ENCODE measurements around the gene PRKCH.

The PRKCH gene

DNA sequence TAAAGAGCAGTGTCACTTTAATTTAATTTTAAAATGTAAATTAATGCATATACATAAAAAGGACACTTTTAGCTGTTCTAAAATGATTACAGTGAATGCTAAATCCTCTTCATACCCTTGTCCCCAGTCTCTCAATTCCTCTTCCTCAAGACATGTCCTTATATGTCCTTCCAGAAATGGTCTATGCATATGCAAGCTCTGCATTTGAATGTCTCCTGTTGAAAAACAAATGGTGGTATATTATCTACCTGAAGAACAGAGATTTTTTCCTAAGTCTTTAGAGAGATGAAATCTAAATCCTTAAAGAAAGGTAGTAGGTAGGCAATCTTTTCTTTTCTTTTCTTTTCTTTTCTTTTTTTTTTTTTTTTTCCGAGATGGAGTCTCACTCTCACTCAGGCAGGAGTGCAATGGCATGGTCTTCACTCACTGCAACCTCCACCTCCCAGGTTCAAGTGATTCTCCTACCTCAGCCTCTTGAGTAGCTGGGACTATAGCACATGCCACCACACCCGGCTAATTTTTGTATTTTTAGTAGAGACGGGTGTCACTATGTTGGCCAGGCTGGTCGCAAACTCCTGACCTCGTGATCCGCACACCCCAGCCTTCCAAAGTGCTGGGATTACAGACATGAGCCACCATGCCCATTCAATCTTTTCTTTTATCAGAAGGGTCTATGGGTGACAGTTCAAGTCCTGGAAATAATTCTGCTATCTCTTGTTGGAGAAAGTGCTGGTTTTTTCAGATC lies 180.5 kb downstream of the PRKCH start:
- Histone ChIP-seq H3K4me3 (ENCODE audit: low read length) (no peak overlapping the region), H3K9me3 (ENCODE audit: control insufficient read depth, low read length) (no peaks in the 10 kb centered on the region), H3K9ac (ENCODE audit: low read length) (no peak overlapping the region), H3K4me1 (ENCODE audit: control insufficient read depth, insufficient read depth, low read length) (peaks cover 11% of the 10 kb centered on the region), H3K27me3 (ENCODE audit: control insufficient read depth, insufficient read depth, low read length) (no peaks in the 10 kb centered on the region), H3K36me3 (ENCODE audit: control insufficient read depth, insufficient read depth, low read length) (no peaks in the 10 kb centered on the region)

DNA sequence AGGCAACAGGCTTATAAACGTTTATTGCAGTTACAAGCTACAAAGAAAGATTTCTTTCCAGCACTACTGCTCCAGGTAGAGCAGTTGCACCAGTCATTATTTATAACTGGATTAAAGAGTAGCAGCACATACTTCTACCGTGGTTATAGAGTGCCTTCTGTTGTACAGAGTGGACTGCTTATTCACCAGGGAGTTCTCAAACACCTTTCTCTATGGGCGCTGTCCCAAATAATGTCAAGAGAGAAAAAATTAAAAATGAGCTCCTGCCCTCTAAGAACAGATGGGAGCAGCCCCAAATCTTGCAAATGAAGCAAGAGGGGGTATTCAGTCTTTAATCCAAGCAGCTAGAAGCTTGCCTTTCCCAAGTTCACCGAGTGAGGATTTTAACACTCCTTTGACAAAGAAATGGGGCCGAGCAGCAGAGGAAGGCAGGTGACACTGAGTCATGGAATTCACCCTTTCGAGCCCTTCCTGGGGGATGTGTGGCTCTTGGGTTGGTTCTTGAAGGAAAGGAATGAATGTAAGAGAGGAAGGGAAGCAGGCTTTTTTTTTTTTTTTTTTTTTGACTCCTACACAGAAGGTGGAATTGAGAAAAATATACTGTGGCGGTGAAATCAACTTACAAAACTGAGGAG lies 181.2 kb downstream of the PRKCH start:
- Histone ChIP-seq H3K9me3 (ENCODE audit: control insufficient read depth, low read length) (no peaks in the 10 kb centered on the region), H3K4me1 (ENCODE audit: control insufficient read depth, insufficient read depth, low read length) (peaks cover 11% of the 10 kb centered on the region), H3K4me3 (ENCODE audit: low read length) (no peak overlapping the region), H3K27me3 (ENCODE audit: control insufficient read depth, insufficient read depth, low read length) (no peaks in the 10 kb centered on the region), H3K9ac (ENCODE audit: low read length) (no peak overlapping the region), H3K36me3 (ENCODE audit: control insufficient read depth, insufficient read depth, low read length) (no peaks in the 10 kb centered on the region)

DNA sequence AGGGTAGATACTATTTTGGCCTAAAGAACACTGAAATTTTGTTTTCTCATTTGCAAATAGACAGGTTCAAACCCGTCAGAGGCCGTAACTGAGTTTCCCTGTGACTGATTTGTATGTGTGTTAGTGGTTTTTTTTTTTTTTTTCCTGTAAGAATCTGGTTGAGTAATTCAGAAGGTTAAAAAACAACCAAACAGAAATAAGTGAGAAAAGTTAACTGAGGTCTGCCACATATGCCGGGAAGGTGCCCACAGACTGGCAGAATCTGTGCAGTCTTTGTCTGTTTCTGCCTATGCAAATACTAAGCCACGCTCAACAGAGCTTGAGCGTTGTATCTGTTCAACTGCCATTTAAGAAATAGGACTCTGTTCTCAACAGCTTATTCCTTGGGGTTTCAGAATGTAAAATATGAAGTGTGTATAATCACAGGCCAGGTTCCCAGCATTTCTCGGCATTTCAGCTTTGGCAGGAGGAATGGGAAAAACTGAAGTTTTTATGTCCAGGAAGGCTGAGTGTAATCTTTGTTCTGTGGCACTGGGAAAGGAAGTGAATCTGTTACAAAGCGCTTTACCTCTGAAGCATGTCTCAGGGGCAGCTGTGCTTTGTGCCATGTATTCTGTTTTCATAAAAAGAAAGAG lies 181.9 kb downstream of the PRKCH start:
- Histone ChIP-seq H3K4me3 (ENCODE audit: low read length) (no peak overlapping the region), H3K36me3 (ENCODE audit: control insufficient read depth, insufficient read depth, low read length) (no peaks in the 10 kb centered on the region), H3K27me3 (ENCODE audit: control insufficient read depth, insufficient read depth, low read length) (no peaks in the 10 kb centered on the region), H3K9ac (ENCODE audit: low read length) (no peak overlapping the region), H3K4me1 (ENCODE audit: control insufficient read depth, insufficient read depth, low read length) (peaks cover 11% of the 10 kb centered on the region), H3K9me3 (ENCODE audit: control insufficient read depth, low read length) (no peaks in the 10 kb centered on the region)

DNA sequence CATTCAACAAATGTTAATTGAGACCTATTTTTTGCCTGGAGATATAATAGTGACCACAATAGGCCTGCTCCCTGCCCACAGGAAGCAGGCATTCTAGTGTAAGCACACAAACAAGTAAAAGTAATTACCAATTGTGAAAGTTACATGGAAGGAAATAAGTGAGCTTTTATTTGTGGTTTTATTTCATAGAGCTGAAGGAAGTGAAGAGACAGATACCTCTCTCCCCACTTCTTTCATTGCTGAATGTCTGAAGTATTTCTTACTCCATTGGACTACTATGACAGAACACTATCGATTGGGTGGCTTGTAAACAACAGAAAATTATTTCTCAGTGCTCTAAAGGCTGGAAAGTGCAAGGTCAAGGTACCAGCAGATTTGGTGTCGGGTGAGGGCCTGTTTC lies 183.5 kb downstream of the PRKCH start:
- Histone ChIP-seq H3K9me3 (ENCODE audit: control insufficient read depth, low read length) (no peaks in the 10 kb centered on the region), H3K4me3 (ENCODE audit: low read length) (no peak overlapping the region), H3K36me3 (ENCODE audit: control insufficient read depth, insufficient read depth, low read length) (no peaks in the 10 kb centered on the region), H3K9ac (ENCODE audit: low read length) (no peak overlapping the region), H3K27me3 (ENCODE audit: control insufficient read depth, insufficient read depth, low read length) (no peaks in the 10 kb centered on the region), H3K4me1 (ENCODE audit: control insufficient read depth, insufficient read depth, low read length) (no peaks in the 10 kb centered on the region)

DNA sequence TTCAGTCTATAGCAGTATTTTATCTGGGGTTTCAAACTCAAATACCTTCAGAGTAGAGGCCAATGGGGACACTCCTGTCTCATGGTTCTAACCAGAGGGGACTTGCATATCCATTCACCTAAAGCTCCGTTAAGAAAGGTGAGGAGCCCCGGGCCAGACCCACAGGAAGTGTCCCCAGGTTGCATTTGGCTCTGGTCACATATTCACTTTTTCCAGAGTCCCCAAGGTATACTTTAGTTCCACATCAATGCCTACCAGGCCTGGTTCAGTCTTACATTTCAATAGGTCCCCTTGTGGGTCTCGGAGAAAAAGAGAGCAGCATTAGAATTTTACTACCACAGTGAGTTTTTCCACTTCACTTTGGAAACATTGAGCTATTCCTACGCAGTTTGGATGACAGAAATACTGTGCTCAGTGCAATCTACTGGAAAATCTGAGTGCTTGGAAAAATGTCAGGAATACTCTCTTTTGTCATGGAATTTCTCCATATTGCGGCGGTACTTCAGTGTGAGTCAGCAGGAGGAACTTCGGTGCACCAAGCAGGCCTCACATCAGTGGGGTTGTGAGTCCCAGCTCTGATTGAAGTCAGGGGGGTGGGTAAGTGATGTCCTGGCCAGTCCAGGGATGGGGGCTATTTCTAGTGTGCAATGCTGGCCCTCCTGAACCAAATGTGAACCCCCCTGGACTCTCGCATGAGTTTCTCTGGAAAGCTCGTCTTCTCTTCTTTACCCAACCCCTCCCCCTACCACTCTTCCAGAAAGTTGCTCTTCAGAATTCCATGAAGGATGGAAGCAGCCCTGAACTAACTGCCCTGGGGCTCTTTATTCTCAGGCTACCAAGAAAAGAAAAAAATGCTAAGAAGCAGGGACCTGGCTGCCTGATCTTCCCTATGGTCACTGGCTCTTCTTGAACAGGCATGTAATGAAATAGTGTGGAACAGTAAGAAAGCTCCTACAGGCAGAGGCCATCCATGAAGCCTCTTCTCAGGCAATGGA lies 184.7 kb downstream of the PRKCH start:
- no peaks in the 10 kb centered on the region for H3K4me1 ChIP-seq (ENCODE audit: control insufficient read depth, insufficient read depth, low read length)
- no peak overlapping the region for H3K4me3 ChIP-seq (ENCODE audit: low read length)
- no peak overlapping the region for H3K9ac ChIP-seq (ENCODE audit: low read length)
- H3K27me3 ChIP-seq (ENCODE audit: control insufficient read depth, insufficient read depth, low read length), result no peaks in the 10 kb centered on the region
- no peaks in the 10 kb centered on the region for H3K36me3 ChIP-seq (ENCODE audit: control insufficient read depth, insufficient read depth, low read length)
- no peaks in the 10 kb centered on the region for H3K9me3 ChIP-seq (ENCODE audit: control insufficient read depth, low read length)

DNA sequence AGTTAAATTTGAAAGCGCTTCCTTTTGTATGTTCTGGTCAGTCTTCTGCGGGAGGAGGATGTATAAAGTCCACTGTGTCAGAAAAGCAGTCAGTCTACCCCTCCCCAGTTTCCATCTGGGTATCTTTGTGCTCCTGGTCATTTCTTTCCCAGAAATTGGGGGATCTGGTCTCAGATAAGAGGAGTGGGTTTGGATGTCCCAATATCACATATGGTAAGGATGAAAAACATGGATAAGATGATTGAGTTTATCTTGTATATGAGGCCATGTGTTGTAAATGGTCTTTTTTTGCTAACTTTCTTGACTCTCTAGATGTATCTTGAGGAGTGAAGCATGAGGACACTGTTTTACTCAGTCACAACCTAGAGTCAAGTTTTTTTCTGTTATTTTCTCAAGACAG lies 187.1 kb downstream of the PRKCH start:
- H3K27me3 ChIP-seq (ENCODE audit: control insufficient read depth, insufficient read depth, low read length), result no peaks in the 10 kb centered on the region
- H3K4me1 ChIP-seq (ENCODE audit: control insufficient read depth, insufficient read depth, low read length), result no peaks in the 10 kb centered on the region
- H3K9me3 ChIP-seq (ENCODE audit: control insufficient read depth, low read length), result no peaks in the 10 kb centered on the region

DNA sequence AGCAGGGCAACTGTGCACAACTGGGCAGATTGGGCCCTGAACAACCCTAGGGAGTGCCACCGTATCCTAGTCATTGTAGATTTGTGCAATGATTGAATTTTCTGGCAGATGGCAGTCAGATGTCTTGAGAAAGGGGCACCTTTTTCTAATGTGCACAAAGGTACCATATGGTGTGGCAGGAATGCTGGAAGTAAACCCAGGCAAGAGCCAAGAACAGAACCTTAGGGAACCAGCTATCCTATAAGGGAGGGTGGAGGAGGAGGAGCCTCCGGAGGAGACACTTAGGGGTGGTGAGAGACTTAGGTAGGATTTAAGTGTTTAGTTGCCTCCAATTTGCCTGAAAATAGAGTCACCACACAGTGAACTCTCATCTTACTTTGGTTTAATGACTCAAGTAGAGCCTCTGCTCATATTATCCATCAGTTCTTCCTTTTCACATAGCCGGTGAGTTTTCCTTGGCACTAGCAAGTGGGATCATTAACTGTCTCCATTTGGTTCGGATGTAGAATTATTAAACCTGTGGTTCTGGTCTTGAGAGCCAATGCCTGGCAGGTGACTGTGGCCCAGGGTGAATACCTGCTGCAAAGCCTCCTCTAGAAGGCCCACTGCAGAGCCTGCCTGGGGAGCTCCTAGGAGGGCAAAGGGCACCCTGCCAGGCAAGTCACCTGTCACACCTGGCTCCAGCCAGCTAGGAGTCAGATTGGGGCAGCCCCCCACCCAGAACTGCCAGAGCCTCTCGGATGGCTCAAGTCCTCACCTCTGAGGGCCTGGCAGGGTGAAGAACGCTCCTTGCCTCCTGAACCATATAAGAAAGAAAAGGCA lies 189.6 kb downstream of the PRKCH start:
- no peaks in the 10 kb centered on the region for H3K9me3 ChIP-seq (ENCODE audit: control insufficient read depth, low read length)
- H3K36me3 ChIP-seq (ENCODE audit: control insufficient read depth, insufficient read depth, low read length), result no peaks in the 10 kb centered on the region
- H3K4me3 ChIP-seq (ENCODE audit: low read length), result no peak overlapping the region
- H3K9ac ChIP-seq (ENCODE audit: low read length), result no peak overlapping the region
- no peaks in the 10 kb centered on the region for H3K27me3 ChIP-seq (ENCODE audit: control insufficient read depth, insufficient read depth, low read length)
- H3K4me1 ChIP-seq (ENCODE audit: control insufficient read depth, insufficient read depth, low read length), result peaks cover 5% of the 10 kb centered on the region

More for the DNA sequence above, 187.1 kb downstream of the PRKCH start:
- Histone ChIP-seq H3K36me3 (ENCODE audit: control insufficient read depth, insufficient read depth, low read length) (no peaks in the 10 kb centered on the region), H3K9ac (ENCODE audit: low read length) (no peak overlapping the region), H3K4me3 (ENCODE audit: low read length) (no peak overlapping the region)

DNA sequence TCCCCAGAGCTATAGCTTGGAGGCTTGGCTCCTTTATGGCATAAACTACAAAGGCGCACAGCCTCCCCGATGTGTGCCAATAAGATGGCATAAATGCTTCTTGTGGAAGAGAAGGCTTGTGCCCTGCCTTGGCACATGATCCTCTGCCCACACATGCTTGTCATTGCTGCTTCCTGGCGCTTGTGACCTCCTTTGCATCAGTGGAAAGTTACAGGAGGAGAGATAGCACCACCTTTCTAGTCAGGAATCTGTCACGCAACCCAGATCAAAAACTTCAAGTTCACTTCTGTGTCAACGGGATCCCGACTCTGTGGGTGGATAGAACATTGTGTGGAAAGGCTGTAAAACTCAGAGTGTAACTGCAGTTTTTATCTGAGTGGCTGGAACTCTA lies 190.2 kb downstream of the PRKCH start:
- Histone ChIP-seq H3K4me3 (ENCODE audit: low read length) (no peak overlapping the region), H3K27me3 (ENCODE audit: control insufficient read depth, insufficient read depth, low read length) (no peaks in the 10 kb centered on the region), H3K4me1 (ENCODE audit: control insufficient read depth, insufficient read depth, low read length) (peaks cover 5% of the 10 kb centered on the region), H3K9ac (ENCODE audit: low read length) (no peak overlapping the region), H3K9me3 (ENCODE audit: control insufficient read depth, low read length) (no peaks in the 10 kb centered on the region), H3K36me3 (ENCODE audit: control insufficient read depth, insufficient read depth, low read length) (no peaks in the 10 kb centered on the region)

DNA sequence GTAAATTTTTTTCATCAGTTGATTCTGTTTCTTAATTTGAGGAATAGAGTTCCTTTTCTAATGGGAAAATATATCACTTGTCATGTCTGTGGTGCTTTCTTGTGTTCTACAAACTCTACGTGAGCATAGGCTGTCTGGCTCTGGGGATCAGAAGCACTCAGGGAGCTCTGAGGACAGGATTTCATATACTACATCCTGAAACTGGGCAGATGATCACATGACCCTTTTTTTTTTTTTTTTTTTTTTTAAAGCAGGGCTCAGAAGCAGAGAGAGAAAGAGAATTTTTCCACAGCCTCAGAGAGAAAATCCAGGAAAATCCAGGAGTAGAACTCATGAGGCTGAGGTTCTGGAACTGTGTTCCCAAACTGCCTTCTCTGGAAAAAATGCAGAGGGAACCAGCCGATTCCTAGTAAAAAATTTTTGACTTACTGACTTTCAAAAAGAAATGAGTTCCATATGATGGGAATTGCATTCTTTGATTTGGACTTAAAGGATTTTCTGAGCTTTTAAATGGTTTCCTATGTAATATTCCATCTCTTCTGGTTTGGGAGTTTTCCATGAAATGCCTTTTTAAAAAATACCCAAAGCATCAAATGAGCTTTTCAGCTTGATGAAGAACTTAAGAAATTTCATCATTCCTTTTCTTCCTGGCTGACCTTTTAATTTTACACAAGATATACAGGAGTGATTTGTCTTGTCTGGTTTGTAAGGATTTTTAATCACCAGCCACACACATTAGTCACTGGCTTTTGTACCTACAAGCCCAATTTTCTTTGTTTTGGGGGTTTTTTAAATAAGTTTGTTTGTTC lies 190.9 kb downstream of the PRKCH start:
- Histone ChIP-seq H3K27me3 (ENCODE audit: control insufficient read depth, insufficient read depth, low read length) (no peaks in the 10 kb centered on the region), H3K36me3 (ENCODE audit: control insufficient read depth, insufficient read depth, low read length) (no peaks in the 10 kb centered on the region), H3K9me3 (ENCODE audit: control insufficient read depth, low read length) (no peaks in the 10 kb centered on the region), H3K9ac (ENCODE audit: low read length) (no peak overlapping the region), H3K4me3 (ENCODE audit: low read length) (no peak overlapping the region), H3K4me1 (ENCODE audit: control insufficient read depth, insufficient read depth, low read length) (peaks cover 11% of the 10 kb centered on the region)

DNA sequence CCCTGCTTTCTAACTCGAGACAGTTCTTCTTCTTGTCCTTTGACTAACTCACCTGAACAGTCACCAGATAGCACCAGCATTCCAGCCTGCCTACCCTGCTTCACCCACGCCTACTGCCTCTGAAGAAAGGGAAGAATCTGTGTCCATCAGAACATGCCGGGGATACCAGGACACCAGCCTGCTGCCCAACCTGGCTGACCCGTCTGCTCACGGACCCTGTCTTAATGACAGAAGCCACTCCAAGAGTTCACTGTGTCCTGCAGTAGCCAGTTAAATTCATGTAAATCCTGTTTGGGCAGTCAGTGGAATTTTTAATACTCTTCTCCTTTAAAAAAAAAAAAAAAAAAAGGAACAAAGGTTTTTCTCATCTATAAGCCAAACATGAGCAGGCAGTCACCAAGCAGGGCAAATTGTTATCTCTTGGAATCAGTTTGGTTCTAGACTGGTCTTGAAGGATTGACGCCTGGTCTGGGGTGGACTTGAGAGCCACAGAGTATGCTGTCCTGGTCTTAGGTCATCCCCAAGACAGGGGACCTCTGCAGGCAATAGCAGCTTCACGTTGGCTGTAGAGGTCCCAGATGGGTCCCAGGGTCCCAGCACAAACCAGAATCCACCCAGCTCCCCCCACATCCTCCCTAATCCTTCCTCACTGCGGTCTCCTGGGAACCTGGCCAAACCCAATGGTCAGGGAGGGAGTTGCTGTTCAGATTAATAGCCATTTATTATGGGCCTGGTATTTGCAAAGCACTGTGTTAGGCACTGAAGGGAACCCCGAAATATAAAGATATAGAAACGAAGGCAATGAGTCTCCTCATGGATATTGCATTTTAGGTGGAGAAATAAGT lies 192.8 kb downstream of the PRKCH start:
- Histone ChIP-seq H3K27me3 (ENCODE audit: control insufficient read depth, insufficient read depth, low read length) (no peaks in the 10 kb centered on the region), H3K9ac (ENCODE audit: low read length) (no peak overlapping the region), H3K4me1 (ENCODE audit: control insufficient read depth, insufficient read depth, low read length) (peaks cover 22% of the 10 kb centered on the region), H3K9me3 (ENCODE audit: control insufficient read depth, low read length) (no peaks in the 10 kb centered on the region), H3K4me3 (ENCODE audit: low read length) (no peak overlapping the region), H3K36me3 (ENCODE audit: control insufficient read depth, insufficient read depth, low read length) (no peaks in the 10 kb centered on the region)

Data from mucosa of stomach (tissue), 1 donor.